ENCODE measurements around the gene PLA2G5. TPM values are rescaled to one million over a fixed set of nuclear protein-coding genes. Genes with fewer than 3 reads are reported as not detected.

Gene PLA2G5
- total and polyA plus RNA-seq, 2 of the 8 experiments (the other 6 are each of a cell fraction or from before 2014, with no cell fraction given): 0.05 TPM; not detected in 1

DNA sequence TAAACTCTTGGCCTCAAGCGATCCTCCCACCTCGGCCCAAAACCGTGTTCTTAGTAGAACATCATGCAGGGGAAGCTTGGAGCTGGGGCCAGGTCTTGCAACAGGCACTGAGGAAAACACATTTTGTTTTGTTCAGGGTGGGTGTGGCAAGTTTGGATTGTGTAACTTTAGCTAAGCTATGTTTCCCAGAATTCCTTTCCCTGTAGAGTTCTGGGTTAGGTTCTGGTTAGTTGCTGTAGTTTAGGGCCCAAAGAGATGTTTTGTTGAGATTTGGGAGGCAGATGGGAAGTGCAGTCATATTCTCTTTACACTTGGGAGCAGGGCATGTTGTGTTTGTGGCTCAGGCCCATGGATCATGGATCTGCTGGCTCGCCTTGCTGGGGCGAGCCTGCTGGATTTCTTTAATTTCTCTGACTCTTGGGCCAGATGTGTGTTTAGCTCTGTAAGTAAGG lies 24.0 kb downstream of the PLA2G5 start (continued):
- TF ChIP-seq, protein P1, sequence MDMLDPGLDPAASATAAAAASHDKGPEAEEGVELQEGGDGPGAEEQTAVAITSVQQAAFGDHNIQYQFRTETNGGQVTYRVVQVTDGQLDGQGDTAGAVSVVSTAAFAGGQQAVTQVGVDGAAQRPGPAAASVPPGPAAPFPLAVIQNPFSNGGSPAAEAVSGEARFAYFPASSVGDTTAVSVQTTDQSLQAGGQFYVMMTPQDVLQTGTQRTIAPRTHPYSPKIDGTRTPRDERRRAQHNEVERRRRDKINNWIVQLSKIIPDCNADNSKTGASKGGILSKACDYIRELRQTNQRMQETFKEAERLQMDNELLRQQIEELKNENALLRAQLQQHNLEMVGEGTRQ (IDR thresholded peaks at IDR 0.05; ENCODE audit: low read length): no peak
- TF ChIP-seq TAF1 (IDR thresholded peaks at IDR 0.05; ENCODE audit: low read depth, low read length) (no peak), RNF2 (IDR thresholded peaks at IDR 0.05; ENCODE audit: borderline replicate concordance, low read depth, low read length, missing control alignments, poor library complexity, severe bottlenecking) (no peak), CBX8 (IDR thresholded peaks at IDR 0.05; ENCODE audit: borderline replicate concordance, low read depth, low read length) (no peak), POLR2AphosphoS5 (IDR thresholded peaks at IDR 0.05; ENCODE audit: low read depth, low read length) (no peak), KDM1A (IDR thresholded peaks at IDR 0.05; ENCODE audit: borderline replicate concordance, low read length) (no peak)
- TF ChIP-seq, protein P2, sequence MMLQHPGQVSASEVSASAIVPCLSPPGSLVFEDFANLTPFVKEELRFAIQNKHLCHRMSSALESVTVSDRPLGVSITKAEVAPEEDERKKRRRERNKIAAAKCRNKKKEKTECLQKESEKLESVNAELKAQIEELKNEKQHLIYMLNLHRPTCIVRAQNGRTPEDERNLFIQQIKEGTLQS (IDR thresholded peaks at IDR 0.05; ENCODE audit: insufficient read depth, low read depth, low read length): no peak
